Common myeloid progenitor, CD34-positive (primary cell): Measurements from ENCODE around the gene ETFDH.
"Not testable (repeated sequence)": the region's sequence is repeated elsewhere in the genome, so short reads cannot be mapped to it uniquely, and the experiment has no call there.

ENCODE experiments used
- CTCF ChIA-PET: fragments of 350-600 bp; sonication (Branson Sonifier 250); formaldehyde crosslinking; loops from one replicate; lab custom pipeline; 2021; ENCODE audit warnings: antibody characterized with exemption; lab: Charles Lee
- POLR2A ChIA-PET: fragments of 350-600 bp; sonication (Branson Sonifier 250); formaldehyde crosslinking; loops from one replicate; lab custom pipeline; 2021; ENCODE audit warnings: antibody characterized with exemption; lab: Charles Lee
- DNase-seq, 3 donors: peaks; one replicate each; pipeline versions ENCODE4 v3.0.0 to v3.0.0-alpha.2; 2013
- H3K27ac ChIP-seq, 2 experiments: 1 replicate in 1 of 2; 2 replicates in 1 of 2; pipeline ENCODE4 v1.7.0; 2013; ENCODE audit warnings: inconsistent platforms in 2 of 2, low read length in 2 of 2, mild to moderate bottlenecking in 2 of 2, low read depth in 1 of 2, moderate library complexity in 1 of 2; ENCODE audit not compliant: severe bottlenecking in 2 of 2, insufficient read depth in 1 of 2, poor library complexity in 1 of 2
- H3K27me3 ChIP-seq, 5 experiments: replicated peaks in 2 of 5; 1 replicate in 3 of 5; 2 replicates in 2 of 5; pipeline versions ENCODE4 v1.6.1 to v1.7.0; 2013; ENCODE audit warnings: low read length in 4 of 5, mild to moderate bottlenecking in 2 of 5, moderate library complexity in 2 of 5, inconsistent platforms in 1 of 5; ENCODE audit not compliant: insufficient read depth in 5 of 5, control insufficient read depth in 4 of 5
- H3K36me3 ChIP-seq, 4 experiments: 1 replicate in 2 of 4; 2 replicates in 2 of 4; pipeline versions ENCODE4 v1.6.1 to v1.7.0; 2013; ENCODE audit warnings: low read length in 3 of 4, control low read depth in 1 of 4, mild to moderate bottlenecking in 1 of 4; ENCODE audit not compliant: control insufficient read depth in 4 of 4, insufficient read depth in 4 of 4
- H3K4me1 ChIP-seq, 4 experiments: 1 replicate in 3 of 4; 2 replicates in 1 of 4; pipeline versions ENCODE4 v1.6.1 to v1.7.1; 2013; ENCODE audit warnings: low read length in 3 of 4, mild to moderate bottlenecking in 3 of 4, control low read depth in 1 of 4, inconsistent platforms in 1 of 4, moderate library complexity in 1 of 4; ENCODE audit not compliant: control insufficient read depth in 4 of 4, insufficient read depth in 4 of 4; ENCODE audit errors: control extremely low read depth in 1 of 4
- H3K4me3 ChIP-seq, 7 experiments: 1 replicate in 4 of 7; 2 replicates in 3 of 7; pipeline versions ENCODE4 v1.5.1 to v1.7.0; 2013; ENCODE audit warnings: mild to moderate bottlenecking in 7 of 7, low read length in 6 of 7, moderate library complexity in 6 of 7, inconsistent platforms in 2 of 7, low read depth in 2 of 7, control low read depth in 1 of 7; ENCODE audit not compliant: insufficient read depth in 4 of 7, control insufficient read depth in 1 of 7; ENCODE audit errors: extremely low read depth in 1 of 7
- H3K9me3 ChIP-seq, 5 experiments: 1 replicate in 4 of 5; 2 replicates in 1 of 5; pipeline versions ENCODE4 v1.6.1 to v1.7.1; 2013; ENCODE audit warnings: low read length in 4 of 5, mild to moderate bottlenecking in 2 of 5, inconsistent platforms in 1 of 5, low read depth in 1 of 5, moderate library complexity in 1 of 5; ENCODE audit not compliant: control insufficient read depth in 4 of 5, insufficient read depth in 2 of 5; ENCODE audit errors: control extremely low read depth in 1 of 5
- WGBS: methylation state at CpG from one replicate; pipeline ENCODE4 v1.1.5; 2013; ENCODE audit not compliant: insufficient coverage; 5-methylcytosine and 5-hydroxymethylcytosine counted together

Gene ETFDH

DNA sequence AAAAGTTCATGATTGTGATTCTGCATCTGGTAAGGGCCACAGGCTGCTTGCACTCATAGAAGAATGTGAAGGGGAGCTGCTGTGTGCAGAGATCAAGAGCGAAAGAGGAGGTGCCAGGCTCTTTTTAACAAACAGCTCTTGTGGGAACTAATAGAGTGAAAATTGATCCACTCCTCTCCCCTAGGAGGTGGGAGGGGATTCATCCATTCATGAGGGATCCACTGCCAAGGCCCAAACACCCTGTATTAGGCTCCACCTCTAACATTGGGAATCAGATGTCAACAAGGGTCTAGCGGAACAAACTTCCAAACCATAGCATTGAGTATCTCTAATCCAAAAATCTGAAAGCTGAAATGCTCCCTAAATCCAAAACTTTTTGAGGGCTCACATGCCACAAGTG is 67.5 kb downstream of the ETFDH start:
- WGBS: 100% methylated on average over 1 of the region's 2 CpGs
- ChIA-PET POLR2A (no interaction called here), CTCF (interaction anchor here (0.7 kb wide), 1 partner anchor 23 kb away, joined by 3 read pairs; no protein-coding TSS in a partner anchor)
- Histone ChIP-seq H3K27me3 (no peaks in the 10 kb centered on the region), H3K9me3 (peaks cover 0 to 9% (median 0%) of the 10 kb centered on the region in 5 experiments), H3K4me3 (no peak overlapping the region), H3K36me3 (no peaks in the 10 kb centered on the region), H3K27ac (no peak overlapping the region), H3K4me1 (no peaks in the 10 kb centered on the region)
- no peak for DNase-seq

DNA sequence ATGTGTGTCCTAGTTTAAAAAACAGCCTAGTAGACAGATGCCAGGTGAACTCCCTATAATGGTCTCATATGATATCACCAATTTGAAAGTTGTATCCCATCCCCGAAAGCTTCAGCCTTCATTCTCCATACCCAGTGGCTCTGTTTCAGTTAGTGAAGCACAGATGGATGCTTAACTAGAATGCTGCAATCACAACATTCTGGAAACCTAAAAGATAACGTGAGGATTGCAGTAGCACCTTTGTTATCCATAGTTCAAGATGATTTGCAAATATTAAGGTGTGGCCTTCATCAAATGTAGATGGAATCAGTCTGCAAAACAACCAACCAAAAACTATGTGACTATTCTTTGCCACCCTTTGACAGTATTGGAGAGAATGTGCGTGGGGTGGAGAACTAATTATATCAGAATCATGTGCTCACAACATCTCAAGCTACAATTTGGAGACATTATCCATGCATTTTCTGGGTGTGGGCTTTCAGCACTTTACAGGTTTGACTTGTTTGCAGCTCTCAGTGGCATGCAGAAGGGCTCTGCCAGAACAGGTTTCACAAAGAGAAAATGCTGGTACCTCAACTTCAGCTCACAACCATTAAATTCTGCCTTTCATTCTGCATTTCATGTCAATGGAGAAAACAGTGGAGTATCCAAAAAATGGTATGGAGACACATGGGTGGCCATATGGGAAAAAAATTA is 69.4 kb downstream of the ETFDH start:
- CTCF ChIA-PET: interaction anchor here (1.1 kb wide), 1 partner anchor 14 kb away, joined by 3 read pairs; no protein-coding TSS in a partner anchor
- no peak overlapping the region for H3K4me3 ChIP-seq
- WGBS: 100% methylated on average over 1 of the region's 3 CpGs

DNA sequence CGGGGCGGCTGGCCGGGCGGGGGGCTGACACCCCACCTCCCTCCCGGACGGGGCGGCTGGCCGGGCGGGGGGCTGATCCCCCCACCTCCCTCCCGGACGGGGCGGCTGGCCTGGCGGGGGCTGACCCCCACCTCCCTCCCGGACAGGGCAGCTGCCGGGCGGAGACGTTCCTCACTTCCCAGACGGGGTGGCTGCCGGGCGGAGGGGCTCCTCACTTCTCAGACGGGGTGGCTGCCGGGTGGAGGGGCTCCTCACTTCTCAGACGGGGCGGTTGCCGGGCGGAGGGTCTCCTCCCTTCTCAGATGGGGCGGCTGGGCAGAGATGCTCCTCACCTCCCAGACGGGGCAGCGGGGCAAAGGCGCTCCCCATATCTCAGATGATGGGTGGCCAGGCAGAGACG is 74.4 kb downstream of the ETFDH start:
- H3K27me3 ChIP-seq, CTCF ChIA-PET, H3K9me3 ChIP-seq, H3K36me3 ChIP-seq, H3K4me3 ChIP-seq, H3K27ac ChIP-seq, POLR2A ChIA-PET, DNase-seq, H3K4me1 ChIP-seq: not testable (repeated sequence)
- WGBS: 98% methylated on average over 8 of the region's 31 CpGs

More for the DNA sequence above, 69.4 kb downstream of the ETFDH start:
- Histone ChIP-seq H3K36me3 (no peaks in the 10 kb centered on the region), H3K4me1 (no peaks in the 10 kb centered on the region), H3K27me3 (no peaks in the 10 kb centered on the region), H3K27ac (no peak overlapping the region), H3K9me3 (peaks cover 0 to 6% (median 0%) of the 10 kb centered on the region in 5 experiments)
- DNase-seq: no peak
- POLR2A ChIA-PET: no interaction called here

DNA sequence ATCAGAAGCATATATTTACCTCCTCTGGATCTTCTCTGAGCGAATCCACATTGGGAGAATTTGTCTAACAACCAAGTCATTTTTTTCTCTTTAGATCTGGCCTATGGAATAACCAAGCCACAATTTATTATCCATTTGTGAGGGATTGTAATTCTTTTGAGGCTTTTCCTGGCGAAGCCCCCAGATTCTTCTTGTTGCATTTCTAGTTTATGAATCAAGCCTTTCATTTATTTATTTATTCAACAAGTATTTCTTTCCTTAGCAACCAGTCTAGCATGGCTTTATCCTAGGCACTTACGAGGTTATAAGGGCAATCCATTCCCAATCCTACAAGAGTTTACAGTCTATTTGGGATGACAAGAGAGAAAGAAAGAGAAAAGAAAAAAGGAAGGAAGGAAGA is 78.3 kb downstream of the ETFDH start:
- ChIA-PET POLR2A (no interaction called here), CTCF (no interaction called here)
- H3K27ac ChIP-seq: no peak overlapping the region
- H3K27me3 ChIP-seq: no peaks in the 10 kb centered on the region
- H3K4me1 ChIP-seq: no peaks in the 10 kb centered on the region
- H3K36me3 ChIP-seq: no peaks in the 10 kb centered on the region
- H3K4me3 ChIP-seq: no peak overlapping the region
- H3K9me3 ChIP-seq: no peaks in the 10 kb centered on the region
- DNase-seq: no peak
- WGBS: no CpG with 5 or more reads among the region's 3 CpGs

DNA sequence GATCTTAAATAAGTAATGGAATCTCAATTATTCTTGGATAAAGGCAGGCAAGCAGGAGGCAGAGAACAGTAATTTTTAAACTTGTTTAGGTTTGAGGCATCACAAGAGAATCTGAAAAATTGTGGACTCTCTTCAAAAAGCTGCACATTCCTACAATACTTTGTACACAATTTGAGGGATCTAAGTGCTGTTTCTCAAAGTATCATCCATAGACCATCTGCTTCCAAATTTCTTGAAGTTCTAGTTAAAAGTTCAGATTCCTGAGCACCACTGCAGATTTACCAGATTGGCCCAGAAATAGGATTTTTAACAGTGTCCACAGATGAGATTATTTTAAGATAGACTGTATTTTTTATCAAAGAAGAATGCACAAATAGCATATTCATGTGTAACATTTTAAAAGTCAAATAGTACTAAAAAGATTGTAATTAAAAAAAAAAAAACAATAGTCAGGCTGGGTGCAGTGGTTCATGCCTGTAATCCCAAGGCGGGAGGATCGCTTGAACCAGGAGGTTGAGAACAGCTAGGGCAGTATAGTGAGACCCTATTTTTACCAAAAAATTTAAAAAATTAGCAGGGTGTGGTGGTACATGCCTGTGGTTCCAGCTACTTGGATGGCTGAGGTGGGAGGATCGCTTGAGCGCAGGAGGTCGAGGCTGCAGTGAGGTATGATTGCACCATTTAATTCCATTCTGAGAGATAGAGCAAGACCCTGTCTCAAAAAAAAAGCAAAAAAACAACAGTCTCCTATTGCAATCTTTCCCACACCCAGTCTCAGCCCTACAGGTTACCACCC is 82.5 kb downstream of the ETFDH start:
- Histone ChIP-seq H3K9me3 (peaks cover 0 to 4% (median 0%) of the 10 kb centered on the region in 5 experiments), H3K4me3 (no peak overlapping the region), H3K36me3 (no peaks in the 10 kb centered on the region), H3K27ac (no peak overlapping the region), H3K4me1 (no peaks in the 10 kb centered on the region), H3K27me3 (no peaks in the 10 kb centered on the region)
- POLR2A ChIA-PET: no interaction called here
- no peak for DNase-seq
- CTCF ChIA-PET: interaction anchor here (0.7 to 1.0 kb wide), 2 partner anchors 23 to 33 kb away, joined by 3 read pairs; no protein-coding TSS in a partner anchor
- 100% methylated on average over 3 of the region's 5 CpGs for WGBS

DNA sequence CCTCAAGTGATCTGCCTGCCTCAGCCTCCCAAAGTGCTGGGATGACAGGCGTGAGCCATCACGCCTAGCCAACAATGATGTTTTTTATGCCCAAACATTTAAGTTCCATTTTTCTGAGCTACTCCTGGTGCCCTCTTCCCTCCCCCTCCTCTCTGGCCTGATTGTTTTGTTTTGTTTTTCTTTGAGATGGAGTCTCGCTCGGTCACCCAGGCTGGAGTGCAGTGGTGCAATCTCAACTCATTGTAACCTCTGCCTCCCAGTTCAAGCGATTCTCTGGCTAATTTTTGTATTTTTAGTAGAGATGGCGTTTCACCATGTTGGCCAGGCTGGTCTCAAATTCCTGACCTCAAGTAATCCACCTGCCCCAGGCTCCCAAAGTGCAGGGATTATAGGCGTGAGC is 83.7 kb downstream of the ETFDH start:
- POLR2A ChIA-PET, H3K9me3 ChIP-seq, H3K4me1 ChIP-seq, H3K36me3 ChIP-seq, H3K27ac ChIP-seq, DNase-seq, H3K4me3 ChIP-seq, H3K27me3 ChIP-seq: not testable (repeated sequence)
- WGBS: 97% methylated on average over 3 of the region's 7 CpGs
- CTCF ChIA-PET: interaction anchor here (1.1 kb wide), 2 partner anchors 11 to 14 kb away, joined by 3 read pairs; no protein-coding TSS in a partner anchor

DNA sequence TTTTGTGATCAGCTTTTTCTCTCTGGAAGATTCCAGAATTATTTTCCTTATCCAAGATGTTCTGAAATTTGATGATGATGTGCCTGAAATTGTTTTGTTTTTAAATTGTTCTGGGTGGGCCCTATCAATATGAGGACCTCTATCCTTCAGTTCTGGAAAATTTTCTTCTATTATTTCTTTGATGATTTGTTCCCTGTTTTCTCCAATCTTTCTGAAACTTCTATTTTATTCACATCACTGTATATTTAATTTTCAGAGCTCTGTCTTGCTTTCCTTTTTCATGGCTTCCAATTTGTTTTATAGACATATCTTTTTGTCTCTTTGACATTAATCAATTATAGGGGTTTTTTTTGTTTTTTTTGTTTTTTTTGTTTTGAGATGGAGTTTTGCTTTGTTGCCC is 84.5 kb downstream of the ETFDH start:
- Histone ChIP-seq H3K9me3 (peaks cover 0 to 4% (median 0%) of the 10 kb centered on the region in 5 experiments), H3K4me1 (no peaks in the 10 kb centered on the region), H3K27me3 (no peaks in the 10 kb centered on the region), H3K36me3 (no peaks in the 10 kb centered on the region), H3K27ac (no peak overlapping the region), H3K4me3 (no peak overlapping the region)
- no peak for DNase-seq
- POLR2A ChIA-PET: no interaction called here
- CTCF ChIA-PET: interaction anchor here (0.7 kb wide), 1 partner anchor 18 kb away, joined by 3 read pairs; no protein-coding TSS in a partner anchor
